ENCODE measurements around the gene GABRP. TPM values are rescaled to one million over a fixed set of nuclear protein-coding genes. Genes with fewer than 3 reads are reported as not detected.

The GABRP gene, protein sequence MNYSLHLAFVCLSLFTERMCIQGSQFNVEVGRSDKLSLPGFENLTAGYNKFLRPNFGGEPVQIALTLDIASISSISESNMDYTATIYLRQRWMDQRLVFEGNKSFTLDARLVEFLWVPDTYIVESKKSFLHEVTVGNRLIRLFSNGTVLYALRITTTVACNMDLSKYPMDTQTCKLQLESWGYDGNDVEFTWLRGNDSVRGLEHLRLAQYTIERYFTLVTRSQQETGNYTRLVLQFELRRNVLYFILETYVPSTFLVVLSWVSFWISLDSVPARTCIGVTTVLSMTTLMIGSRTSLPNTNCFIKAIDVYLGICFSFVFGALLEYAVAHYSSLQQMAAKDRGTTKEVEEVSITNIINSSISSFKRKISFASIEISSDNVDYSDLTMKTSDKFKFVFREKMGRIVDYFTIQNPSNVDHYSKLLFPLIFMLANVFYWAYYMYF
- total RNA-seq, result under 1 TPM in 1 of 7 donors, not detected in 6; 0.20 TPM
- polyA plus RNA-seq, result under 1 TPM in 1 of 3 donors, not detected in 2; 0.03 TPM
- long read RNA-seq, donor 1, result 0 reads
- long read RNA-seq, donor 2, result 0 reads

DNA sequence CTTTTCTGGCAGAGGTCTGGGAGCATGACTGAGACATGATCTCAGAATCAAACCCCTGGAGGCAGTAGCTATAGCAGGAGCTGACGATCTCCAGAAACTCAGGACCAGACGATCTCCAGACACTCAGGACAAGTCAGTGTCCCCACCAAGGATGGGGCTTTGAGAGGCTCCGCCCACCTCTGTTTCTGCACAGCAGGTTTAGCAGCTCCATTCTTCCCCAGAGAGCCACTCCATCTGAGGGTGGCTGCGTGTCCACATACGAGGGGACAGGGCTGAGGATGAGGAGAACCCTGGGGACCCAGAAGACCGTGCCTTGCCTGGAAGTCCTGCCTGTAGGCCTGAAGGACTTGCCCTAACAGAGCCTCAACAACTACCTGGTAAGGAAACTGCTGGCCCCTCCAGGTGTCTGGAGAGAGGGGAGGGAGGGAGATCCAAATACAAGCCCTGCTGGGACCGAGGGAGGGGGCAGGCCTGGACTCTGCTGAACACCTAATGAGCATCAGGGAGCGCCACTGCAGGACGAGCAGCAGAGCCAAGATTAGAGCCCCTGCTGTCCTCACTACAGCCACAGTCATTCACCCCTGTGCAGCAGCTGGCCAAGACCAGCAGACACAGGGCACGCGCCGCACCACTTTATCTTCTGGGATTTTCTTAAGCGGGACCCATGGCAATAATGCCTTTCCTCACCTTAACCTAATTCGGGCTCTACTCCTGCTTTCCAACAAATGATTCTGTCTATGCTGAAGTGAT, at the start of gene GABRP:
Gene GABRP (plus strand): TSS at position 228 of the 750 bp plus-strand sequence. CDS start 4,891 bp downstream, outside the sequence.
- 83 to 94% (median 88%) methylated on average over 13 to 14 of the region's 14 CpGs for WGBS, 5 donors
- Histone ChIP-seq H3K36me3 (no peaks in the 10 kb centered on the region), H3K9me3 (no peaks in the 10 kb centered on the region), H3K4me1 (no peaks in the 10 kb centered on the region), H3K27me3 (replicated peaks in 1 of 7) (no peaks in the 10 kb centered on the region), H3K27ac (no peak within 1 kb of the TSS), H3K4me3 (no peak within 1 kb of the TSS)
- no peak for TF ChIP-seq POLR2AphosphoS5 (IDR thresholded peaks at IDR 0.05)
- TF ChIP-seq, protein P1, sequence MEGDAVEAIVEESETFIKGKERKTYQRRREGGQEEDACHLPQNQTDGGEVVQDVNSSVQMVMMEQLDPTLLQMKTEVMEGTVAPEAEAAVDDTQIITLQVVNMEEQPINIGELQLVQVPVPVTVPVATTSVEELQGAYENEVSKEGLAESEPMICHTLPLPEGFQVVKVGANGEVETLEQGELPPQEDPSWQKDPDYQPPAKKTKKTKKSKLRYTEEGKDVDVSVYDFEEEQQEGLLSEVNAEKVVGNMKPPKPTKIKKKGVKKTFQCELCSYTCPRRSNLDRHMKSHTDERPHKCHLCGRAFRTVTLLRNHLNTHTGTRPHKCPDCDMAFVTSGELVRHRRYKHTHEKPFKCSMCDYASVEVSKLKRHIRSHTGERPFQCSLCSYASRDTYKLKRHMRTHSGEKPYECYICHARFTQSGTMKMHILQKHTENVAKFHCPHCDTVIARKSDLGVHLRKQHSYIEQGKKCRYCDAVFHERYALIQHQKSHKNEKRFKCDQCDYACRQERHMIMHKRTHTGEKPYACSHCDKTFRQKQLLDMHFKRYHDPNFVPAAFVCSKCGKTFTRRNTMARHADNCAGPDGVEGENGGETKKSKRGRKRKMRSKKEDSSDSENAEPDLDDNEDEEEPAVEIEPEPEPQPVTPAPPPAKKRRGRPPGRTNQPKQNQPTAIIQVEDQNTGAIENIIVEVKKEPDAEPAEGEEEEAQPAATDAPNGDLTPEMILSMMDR (IDR thresholded peaks at IDR 0.05 in 8 of 11, conservative IDR thresholded peaks at IDR 0.05 in 3 of 11), result no peak
- no peak for TF ChIP-seq POLR2A (IDR thresholded peaks at IDR 0.05)
- intact Hi-C loops (cut with DNase I; ENCODE audit: low total_unique reads), result no loop called here
- no peak for DNase-seq

DNA sequence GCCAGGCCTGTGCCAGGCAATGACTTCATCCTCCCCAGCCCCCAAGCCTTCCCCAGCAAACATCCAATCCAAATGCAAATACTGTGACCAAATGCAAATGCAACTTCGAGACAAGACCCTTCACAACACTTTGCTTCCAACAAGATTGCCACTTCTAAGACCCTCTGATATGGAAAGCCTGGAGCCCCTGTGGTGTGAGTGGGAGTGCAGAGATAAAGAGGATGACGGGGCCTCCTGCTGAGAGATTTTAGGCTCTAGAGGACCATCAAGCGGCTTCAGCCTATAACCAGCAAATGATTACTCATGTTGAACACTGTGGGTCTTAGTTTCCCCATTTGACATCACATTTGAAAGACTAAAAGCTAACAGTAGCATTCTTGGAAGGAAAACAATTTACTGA, 46.6 kb upstream of the GABRP start:
- no peak for TF ChIP-seq POLR2AphosphoS5 (IDR thresholded peaks at IDR 0.05)
- TF ChIP-seq POLR2A (IDR thresholded peaks at IDR 0.05), result no peak
- TF ChIP-seq, protein P1 (IDR thresholded peaks at IDR 0.05 in 8 of 11, conservative IDR thresholded peaks at IDR 0.05 in 3 of 11), result no peak
- no peaks in the 10 kb centered on the region for H3K36me3 ChIP-seq
- H3K27me3 ChIP-seq (replicated peaks in 1 of 7), result peaks cover 0 to 5% (median 0%) of the 10 kb centered on the region in 7 donors
- DNase-seq, result no peak
- peaks cover 0 to 28% (median 17%) of the 10 kb centered on the region in 8 donors for H3K9me3 ChIP-seq
- intact Hi-C loops (cut with DNase I; ENCODE audit: low total_unique reads), result no loop called here
- 52 to 66% (median 57%) methylated on average over 3 of the region's 3 CpGs for WGBS, 5 donors
- no peaks in the 10 kb centered on the region for H3K4me1 ChIP-seq
- H3K4me3 ChIP-seq, result no peak overlapping the region
- H3K27ac ChIP-seq, result no peak overlapping the region

DNA sequence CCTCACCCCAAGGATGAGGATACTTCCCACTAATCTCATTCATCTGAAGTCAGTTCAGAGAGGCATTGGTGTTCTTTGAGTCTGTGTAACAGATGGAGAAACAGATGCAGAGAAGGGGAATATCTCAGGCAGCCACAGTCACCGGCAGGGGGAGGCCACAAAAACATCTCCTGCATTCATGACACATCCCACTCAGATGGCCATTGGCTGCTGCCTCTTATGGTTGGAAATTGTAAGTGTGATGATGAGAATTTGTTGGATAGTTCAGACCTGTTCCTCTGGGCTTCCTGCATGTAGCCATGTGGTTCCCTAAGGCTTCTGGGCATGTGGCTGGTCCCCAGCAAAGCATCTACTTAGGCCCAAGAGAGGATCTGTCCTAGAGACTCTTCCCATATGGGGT, 45.9 kb upstream of the GABRP start:
- Histone ChIP-seq H3K9me3 (peaks cover 0 to 28% (median 17%) of the 10 kb centered on the region in 8 donors), H3K4me1 (no peaks in the 10 kb centered on the region), H3K27me3 (replicated peaks in 1 of 7) (peaks cover 0 to 5% (median 0%) of the 10 kb centered on the region in 7 donors), H3K4me3 (no peak overlapping the region), H3K36me3 (no peaks in the 10 kb centered on the region), H3K27ac (no peak overlapping the region)
- DNase-seq, result no peak
- 57 to 94% (median 82%) methylated on average over 1 of the region's 1 CpG for WGBS, 5 donors
- intact Hi-C loops (cut with DNase I; ENCODE audit: low total_unique reads), result no loop called here
- TF ChIP-seq POLR2A (IDR thresholded peaks at IDR 0.05) (no peak), POLR2AphosphoS5 (IDR thresholded peaks at IDR 0.05) (no peak)
- TF ChIP-seq, protein P1 (IDR thresholded peaks at IDR 0.05 in 8 of 11, conservative IDR thresholded peaks at IDR 0.05 in 3 of 11), result no peak

Measured in spleen (tissue), 13 donors.